Measurements from ENCODE around the gene MAML3. TPM values are rescaled to one million over a fixed set of nuclear protein-coding genes. Genes with fewer than 3 reads are reported as not detected.

Gene MAML3
- total RNA-seq, 2 experiments from 2014 or later, result 2.5 to 2.9 TPM

DNA sequence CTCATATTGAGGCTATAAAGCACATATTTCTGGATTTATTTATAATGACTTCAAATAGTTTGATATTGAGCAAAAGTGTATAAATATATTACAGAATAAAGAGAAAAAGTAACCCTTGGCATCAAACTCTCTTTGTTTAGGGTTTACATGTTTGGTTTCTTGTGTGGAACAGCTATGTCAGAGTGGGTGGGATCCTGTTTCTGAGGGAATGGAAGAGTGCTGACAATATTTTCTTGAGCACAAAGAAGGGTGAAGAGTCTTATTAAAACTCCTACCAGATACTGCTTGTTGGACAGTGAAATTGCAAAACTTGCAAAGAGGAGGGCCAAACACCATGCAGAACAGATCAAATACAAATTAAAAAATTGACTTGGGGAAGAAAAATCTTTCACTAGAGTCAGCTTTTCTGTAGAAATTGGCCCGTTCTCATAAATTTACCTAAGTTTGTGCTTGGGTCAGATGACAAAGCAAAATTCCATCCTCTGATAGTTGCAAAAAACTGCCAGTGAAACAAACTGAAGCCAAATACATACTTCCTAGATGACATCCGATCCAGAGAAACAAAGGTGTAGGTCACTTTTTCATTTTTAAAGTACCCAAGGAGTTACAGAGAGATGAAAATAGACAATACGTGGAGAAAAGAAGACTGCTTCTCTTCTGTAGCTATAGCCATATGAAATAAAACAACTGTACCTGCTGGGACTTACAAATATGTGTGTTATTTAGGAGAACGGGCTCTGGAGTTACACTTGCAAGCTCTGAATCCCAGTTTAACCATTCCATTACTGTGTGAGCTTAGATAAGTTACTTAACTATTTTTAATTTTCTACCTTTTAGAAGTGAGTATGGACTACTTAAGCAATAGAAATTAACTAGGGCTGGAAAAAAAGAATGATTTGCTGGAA lies 133.3 kb downstream of the MAML3 start:
- TF ChIP-seq, protein P1, sequence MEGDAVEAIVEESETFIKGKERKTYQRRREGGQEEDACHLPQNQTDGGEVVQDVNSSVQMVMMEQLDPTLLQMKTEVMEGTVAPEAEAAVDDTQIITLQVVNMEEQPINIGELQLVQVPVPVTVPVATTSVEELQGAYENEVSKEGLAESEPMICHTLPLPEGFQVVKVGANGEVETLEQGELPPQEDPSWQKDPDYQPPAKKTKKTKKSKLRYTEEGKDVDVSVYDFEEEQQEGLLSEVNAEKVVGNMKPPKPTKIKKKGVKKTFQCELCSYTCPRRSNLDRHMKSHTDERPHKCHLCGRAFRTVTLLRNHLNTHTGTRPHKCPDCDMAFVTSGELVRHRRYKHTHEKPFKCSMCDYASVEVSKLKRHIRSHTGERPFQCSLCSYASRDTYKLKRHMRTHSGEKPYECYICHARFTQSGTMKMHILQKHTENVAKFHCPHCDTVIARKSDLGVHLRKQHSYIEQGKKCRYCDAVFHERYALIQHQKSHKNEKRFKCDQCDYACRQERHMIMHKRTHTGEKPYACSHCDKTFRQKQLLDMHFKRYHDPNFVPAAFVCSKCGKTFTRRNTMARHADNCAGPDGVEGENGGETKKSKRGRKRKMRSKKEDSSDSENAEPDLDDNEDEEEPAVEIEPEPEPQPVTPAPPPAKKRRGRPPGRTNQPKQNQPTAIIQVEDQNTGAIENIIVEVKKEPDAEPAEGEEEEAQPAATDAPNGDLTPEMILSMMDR (IDR thresholded peaks at IDR 0.05), result no peak
- POLR2A ChIA-PET, result no interaction called here
- Mint-ChIP-seq H3K4me3 (no peak overlapping the region), H3K36me3 (ENCODE audit: low read depth) (no peaks in the 10 kb centered on the region), H3K4me1 (ENCODE audit: low read depth) (no peaks in the 10 kb centered on the region), H3K27ac (no peak overlapping the region), H3K27me3 (no peaks in the 10 kb centered on the region), H3K9me3 (no peaks in the 10 kb centered on the region)
- ATAC-seq (ENCODE audit: poor library complexity) (no peak), DNase-seq (no peak)
- Histone ChIP-seq H3K36me3 (ENCODE audit: insufficient read depth, low read length) (no peaks in the 10 kb centered on the region), H3K27ac (ENCODE audit: low read depth in 1 of 2, low read length in 2 of 2) (no peak overlapping the region), H3K4me1 (ENCODE audit: insufficient read depth, low read length) (no peaks in the 10 kb centered on the region), H3K9me3 (ENCODE audit: control insufficient read depth in 1 of 2, insufficient read depth in 1 of 2, low read length in 2 of 2) (no peaks in the 10 kb centered on the region), H3K27me3 (ENCODE audit: control insufficient read depth in 1 of 2, insufficient read depth in 2 of 2, low read length in 2 of 2) (no peaks in the 10 kb centered on the region), H3K4me3 (ENCODE audit: low read length) (no peak overlapping the region)
- CTCF ChIA-PET, result no interaction called here
- intact Hi-C loops (cut with DNase I, micrococcal nuclease), result no loop called here

DNA sequence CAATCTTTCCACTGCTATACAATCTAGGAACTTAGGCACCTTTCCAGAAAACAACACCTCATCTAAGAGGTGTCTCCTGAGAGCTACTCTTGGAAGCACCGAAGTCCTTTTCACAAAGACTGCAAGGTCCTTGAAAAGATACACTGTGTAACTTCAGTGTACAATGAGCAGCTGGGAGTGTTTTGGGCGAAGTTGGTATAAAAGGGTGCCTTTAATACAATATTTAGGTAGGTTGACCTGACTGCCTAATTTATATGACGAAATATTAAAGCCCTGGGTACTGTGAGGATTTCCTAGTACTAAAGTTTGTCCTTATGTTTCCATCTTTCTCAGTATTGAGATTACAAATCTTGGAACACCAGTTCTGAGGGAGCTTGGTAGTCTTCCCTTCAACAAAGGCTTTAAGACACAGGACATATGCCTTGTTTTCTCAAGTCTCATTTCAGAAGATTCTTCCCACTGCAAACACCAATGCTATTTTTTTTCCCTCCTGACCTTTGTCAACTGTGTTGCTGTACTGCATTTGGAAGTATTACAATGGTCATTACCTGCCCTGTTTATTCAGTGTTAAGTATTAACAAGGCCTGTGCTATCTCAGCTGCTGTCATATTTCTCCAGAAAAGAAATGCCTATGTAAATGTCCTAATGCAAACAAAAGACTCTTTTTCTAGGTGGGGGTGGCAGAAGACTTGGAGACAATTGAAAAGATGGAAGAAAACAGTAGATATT lies 134.2 kb downstream of the MAML3 start:
- ATAC-seq (ENCODE audit: poor library complexity) (no peak), DNase-seq (no peak)
- Histone ChIP-seq H3K27ac (ENCODE audit: low read depth in 1 of 2, low read length in 2 of 2) (no peak overlapping the region), H3K9me3 (ENCODE audit: control insufficient read depth in 1 of 2, insufficient read depth in 1 of 2, low read length in 2 of 2) (no peaks in the 10 kb centered on the region), H3K36me3 (ENCODE audit: insufficient read depth, low read length) (no peaks in the 10 kb centered on the region), H3K4me1 (ENCODE audit: insufficient read depth, low read length) (no peaks in the 10 kb centered on the region), H3K27me3 (ENCODE audit: control insufficient read depth in 1 of 2, insufficient read depth in 2 of 2, low read length in 2 of 2) (no peaks in the 10 kb centered on the region), H3K4me3 (ENCODE audit: low read length) (no peak overlapping the region)
- intact Hi-C loops (cut with DNase I, micrococcal nuclease), result loop anchor here in 1 of 2 experiments (10.0 kb wide), 2 partner anchors 285 to 365 kb away; no protein-coding TSS in a partner anchor
- TF ChIP-seq, protein P1 (IDR thresholded peaks at IDR 0.05), result no peak
- ChIA-PET CTCF (no interaction called here), POLR2A (no interaction called here)
- H3K27me3 Mint-ChIP-seq, result no peaks in the 10 kb centered on the region
- H3K4me1 Mint-ChIP-seq (ENCODE audit: low read depth), result no peaks in the 10 kb centered on the region
- H3K9me3 Mint-ChIP-seq, result no peaks in the 10 kb centered on the region
- no peaks in the 10 kb centered on the region for H3K36me3 Mint-ChIP-seq (ENCODE audit: low read depth)
- H3K27ac Mint-ChIP-seq, result no peak overlapping the region
- no peak overlapping the region for H3K4me3 Mint-ChIP-seq

- TF ChIP-seq, protein P1 (IDR thresholded peaks at IDR 0.05), result no peak
- H3K9me3 ChIP-seq (ENCODE audit: control insufficient read depth in 1 of 2, insufficient read depth in 1 of 2, low read length in 2 of 2), result no peaks in the 10 kb centered on the region
- ChIA-PET POLR2A (no interaction called here), CTCF (no interaction called here)
- no peak overlapping the region for H3K27ac Mint-ChIP-seq
- intact Hi-C loops (cut with DNase I, micrococcal nuclease), result loop anchor here in 1 of 2 experiments (10.0 kb wide), 2 partner anchors 284 to 364 kb away; no protein-coding TSS in a partner anchor
- no peaks in the 10 kb centered on the region for H3K4me1 ChIP-seq (ENCODE audit: insufficient read depth, low read length)
- no peak overlapping the region for H3K27ac ChIP-seq (ENCODE audit: low read depth in 1 of 2, low read length in 2 of 2)
- no peaks in the 10 kb centered on the region for H3K4me1 Mint-ChIP-seq (ENCODE audit: low read depth)
- no peak for DNase-seq
- no peaks in the 10 kb centered on the region for H3K9me3 Mint-ChIP-seq
- H3K36me3 ChIP-seq (ENCODE audit: insufficient read depth, low read length), result no peaks in the 10 kb centered on the region
- no peak for ATAC-seq (ENCODE audit: poor library complexity)
- no peaks in the 10 kb centered on the region for H3K36me3 Mint-ChIP-seq (ENCODE audit: low read depth)
- H3K27me3 ChIP-seq (ENCODE audit: control insufficient read depth in 1 of 2, insufficient read depth in 2 of 2, low read length in 2 of 2), result no peaks in the 10 kb centered on the region
- H3K4me3 ChIP-seq (ENCODE audit: low read length), result no peak overlapping the region
- no peak overlapping the region for H3K4me3 Mint-ChIP-seq
- no peaks in the 10 kb centered on the region for H3K27me3 Mint-ChIP-seq
Observed at GRCh38 chr4:140018931-140019618, 134.9 kb downstream of the MAML3 start.

All from CD4-positive, alpha-beta T cell (primary cell).